Measurements from ENCODE around the gene ARMC12. TPM values are rescaled to one million over a fixed set of nuclear protein-coding genes. Genes with fewer than 3 reads are reported as not detected.
"Not testable (repeated sequence)": the region's sequence is repeated elsewhere in the genome, so short reads cannot be mapped to it uniquely, and the experiment has no call there.

The ARMC12 gene
- total RNA-seq: 10 to 100 TPM in 1 of 9 donors, 1 to 10 TPM in 4, under 1 TPM in 3, not detected in 1; 0.29 to 44.7 (median 1.1) TPM
- polyA plus RNA-seq: 1 to 10 TPM in 2 of 3 donors, under 1 TPM in 1; 0.81 to 6.9 (median 6.8) TPM
- long read RNA-seq, donor 1: 0 reads
- long read RNA-seq, donor 2, partial matches to known transcripts: 0 of 1 reads
- long read RNA-seq, donor 2, other reads (novel, unspliced or antisense): 0 of 1 reads
- long read RNA-seq, donor 3: 0 reads
- long read RNA-seq, donor 4, partial matches to known transcripts: 0 of 1 reads
- long read RNA-seq, donor 4, other reads (novel, unspliced or antisense): 1 of 1 reads
- long read RNA-seq, donor 5, partial matches to known transcripts: 0 of 1 reads
- long read RNA-seq, donor 5, other reads (novel, unspliced or antisense): 1 of 1 reads
- long read RNA-seq, donor 6: 0 reads
- long read RNA-seq, donor 7: 0 reads
- long read RNA-seq, donor 8: 0 reads
- long read RNA-seq, donor 9: 0 reads
- long read RNA-seq, donor 10, partial matches to known transcripts: 5 of 5 reads
- long read RNA-seq, donor 10, other reads (novel, unspliced or antisense): 0 of 5 reads

DNA sequence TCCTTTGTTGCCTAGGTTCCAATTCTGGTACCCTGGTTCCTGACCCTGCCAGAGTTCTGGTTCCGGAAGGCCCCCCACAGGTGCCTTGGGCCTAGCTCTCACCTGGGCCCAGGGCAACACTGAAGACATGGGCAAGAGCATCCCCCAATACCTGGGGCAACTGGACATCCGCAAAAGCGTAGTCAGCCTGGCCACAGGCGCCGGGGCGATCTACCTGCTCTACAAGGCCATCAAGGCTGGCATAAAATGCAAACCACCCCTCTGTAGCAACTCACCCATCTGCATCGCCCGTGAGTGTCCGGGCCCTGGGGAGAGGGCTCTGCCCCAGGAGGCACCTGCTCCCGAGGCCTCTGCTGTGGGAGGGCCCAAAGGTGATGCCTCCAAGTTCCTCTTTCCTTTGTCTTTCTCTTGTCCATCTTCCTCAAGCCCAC is at the start of gene ARMC12:
Gene ARMC12 (plus strand): TSS at position 51 of the 431 bp plus-strand sequence. CDS start 77 bp downstream, at position 128.
- Histone ChIP-seq H3K27ac (no peak within 1 kb of the TSS), H3K36me3 (replicated peaks in 1 of 2) (no peaks in the 10 kb centered on the region), H3K27me3 (no peaks in the 10 kb centered on the region), H3K9me3 (replicated peaks in 1 of 3) (no peaks in the 10 kb centered on the region), H3K4me3 (no peak within 1 kb of the TSS), H3K4me1 (replicated peaks in 1 of 2) (peaks cover 7 to 36% of the 10 kb centered on the region in 2 donors)
- 83 to 91% (median 85%) methylated on average over 10 of the region's 10 CpGs for WGBS, 4 donors
- no peak for DNase-seq
- intact Hi-C loops (cut with DNase I): loop anchor here (2.0 to 10.0 kb wide), 3 partner anchors 50 to 155 kb away; no protein-coding TSS in a partner anchor
- no peak for TF ChIP-seq POLR2A (IDR thresholded peaks at IDR 0.05)
- TF ChIP-seq, protein P1, sequence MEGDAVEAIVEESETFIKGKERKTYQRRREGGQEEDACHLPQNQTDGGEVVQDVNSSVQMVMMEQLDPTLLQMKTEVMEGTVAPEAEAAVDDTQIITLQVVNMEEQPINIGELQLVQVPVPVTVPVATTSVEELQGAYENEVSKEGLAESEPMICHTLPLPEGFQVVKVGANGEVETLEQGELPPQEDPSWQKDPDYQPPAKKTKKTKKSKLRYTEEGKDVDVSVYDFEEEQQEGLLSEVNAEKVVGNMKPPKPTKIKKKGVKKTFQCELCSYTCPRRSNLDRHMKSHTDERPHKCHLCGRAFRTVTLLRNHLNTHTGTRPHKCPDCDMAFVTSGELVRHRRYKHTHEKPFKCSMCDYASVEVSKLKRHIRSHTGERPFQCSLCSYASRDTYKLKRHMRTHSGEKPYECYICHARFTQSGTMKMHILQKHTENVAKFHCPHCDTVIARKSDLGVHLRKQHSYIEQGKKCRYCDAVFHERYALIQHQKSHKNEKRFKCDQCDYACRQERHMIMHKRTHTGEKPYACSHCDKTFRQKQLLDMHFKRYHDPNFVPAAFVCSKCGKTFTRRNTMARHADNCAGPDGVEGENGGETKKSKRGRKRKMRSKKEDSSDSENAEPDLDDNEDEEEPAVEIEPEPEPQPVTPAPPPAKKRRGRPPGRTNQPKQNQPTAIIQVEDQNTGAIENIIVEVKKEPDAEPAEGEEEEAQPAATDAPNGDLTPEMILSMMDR (IDR thresholded peaks at IDR 0.05): no peak

- WGBS, 4 donors: 0 to 1% (median 1%) methylated on average over 25 to 100 of the region's 100 CpGs
- no peaks in the 10 kb centered on the region for H3K27me3 ChIP-seq
- H3K4me1 ChIP-seq (replicated peaks in 1 of 2): peaks cover 16 to 45% of the 10 kb centered on the region in 2 donors
- TF ChIP-seq, protein P1 (IDR thresholded peaks at IDR 0.05): no peak
- peak in 1 of 2 donors; percentile 62 for TF ChIP-seq POLR2A (IDR thresholded peaks at IDR 0.05)
- intact Hi-C loops (cut with DNase I): loop anchor here (2.0 to 10.0 kb wide), 3 partner anchors 39 to 103 kb away; partner anchors contain the start of gene ARMC12 (in 1 of the 2)
- no peaks in the 10 kb centered on the region for H3K36me3 ChIP-seq (replicated peaks in 1 of 2)
- peak overlapping the region; percentile 71 to 97 (median 90) for H3K27ac ChIP-seq
- no peaks in the 10 kb centered on the region for H3K9me3 ChIP-seq (replicated peaks in 1 of 3)
- H3K4me3 ChIP-seq: peak overlapping the region; percentile 62 to 86 (median 75)
- DNase-seq: peak; percentile 52 to 82 (median 63)
Observed at GRCh38 chr6:35687658-35688604, 48.9 kb upstream of the ARMC12 start.

GRCh38 chr6:35688605-35689322 is 48.1 kb upstream of the ARMC12 start, which contains the start of gene FKBP5:
Gene FKBP5 (minus strand): TSS chr6:35688915. CDS start chr6:35642824, 46,091 bp downstream.
- TF ChIP-seq POLR2A (IDR thresholded peaks at IDR 0.05): peak; percentile 95 to 97
- TF ChIP-seq, protein P1 (IDR thresholded peaks at IDR 0.05): peak in 1 of 6 experiments; percentile 9
- no peaks in the 10 kb centered on the region for H3K9me3 ChIP-seq (replicated peaks in 1 of 3)
- no peaks in the 10 kb centered on the region for H3K36me3 ChIP-seq (replicated peaks in 1 of 2)
- intact Hi-C loops (cut with DNase I): loop anchor here (5.0 to 10.0 kb wide), 2 partner anchors 39 to 104 kb away; no protein-coding TSS in a partner anchor
- DNase-seq: peak; percentile 92 to 98 (median 96)
- 1 to 13% (median 7%) methylated on average over 8 to 80 of the region's 80 CpGs for WGBS, 4 donors
- H3K4me1 ChIP-seq (replicated peaks in 1 of 2): peaks cover 16 to 43% of the 10 kb centered on the region in 2 donors
- H3K27me3 ChIP-seq: no peaks in the 10 kb centered on the region
- peak within 1 kb of the TSS; percentile 62 to 86 (median 75) for H3K4me3 ChIP-seq
- peak within 1 kb of the TSS; percentile 71 to 97 (median 90) for H3K27ac ChIP-seq

GRCh38 chr6:35690006-35690405 is 46.8 kb upstream of the ARMC12 start:
- H3K9me3 ChIP-seq (replicated peaks in 1 of 3); intact Hi-C loops (cut with DNase I); H3K27me3 ChIP-seq; H3K4me3 ChIP-seq; DNase-seq; H3K36me3 ChIP-seq (replicated peaks in 1 of 2): not testable (repeated sequence)
- peaks cover 16 to 31% of the 10 kb centered on the region in 2 donors for H3K4me1 ChIP-seq (replicated peaks in 1 of 2)
- peak overlapping the region in 3 of 5 donors; percentile 63 to 97 (median 84) for H3K27ac ChIP-seq
- 94 to 98% (median 97%) methylated on average over 14 to 16 of the region's 16 CpGs for WGBS, 4 donors
